OCI-LY7 (cell line): ENCODE measurements around the gene FAU.

Source experiments
- CTCF ChIP-seq: fragments of 200-600 bp; sonication (generic); conservative IDR thresholded peaks from 2 replicates; pipeline ENCODE4 v1.5.1; 2014; ENCODE audit warnings: mild to moderate bottlenecking, antibody characterized with exemption, low read length, moderate library complexity, mixed read lengths
- EZH2phosphoT487 ChIP-seq: fragments of 200-600 bp; sonication (generic); IDR thresholded peaks from 2 replicates; pipeline ENCODE4 v1.6.1; 2018; ENCODE audit warnings: low read depth, borderline replicate concordance, mild to moderate bottlenecking, mixed run types, antibody characterized with exemption, low read length, moderate library complexity, mixed read lengths

DNA sequence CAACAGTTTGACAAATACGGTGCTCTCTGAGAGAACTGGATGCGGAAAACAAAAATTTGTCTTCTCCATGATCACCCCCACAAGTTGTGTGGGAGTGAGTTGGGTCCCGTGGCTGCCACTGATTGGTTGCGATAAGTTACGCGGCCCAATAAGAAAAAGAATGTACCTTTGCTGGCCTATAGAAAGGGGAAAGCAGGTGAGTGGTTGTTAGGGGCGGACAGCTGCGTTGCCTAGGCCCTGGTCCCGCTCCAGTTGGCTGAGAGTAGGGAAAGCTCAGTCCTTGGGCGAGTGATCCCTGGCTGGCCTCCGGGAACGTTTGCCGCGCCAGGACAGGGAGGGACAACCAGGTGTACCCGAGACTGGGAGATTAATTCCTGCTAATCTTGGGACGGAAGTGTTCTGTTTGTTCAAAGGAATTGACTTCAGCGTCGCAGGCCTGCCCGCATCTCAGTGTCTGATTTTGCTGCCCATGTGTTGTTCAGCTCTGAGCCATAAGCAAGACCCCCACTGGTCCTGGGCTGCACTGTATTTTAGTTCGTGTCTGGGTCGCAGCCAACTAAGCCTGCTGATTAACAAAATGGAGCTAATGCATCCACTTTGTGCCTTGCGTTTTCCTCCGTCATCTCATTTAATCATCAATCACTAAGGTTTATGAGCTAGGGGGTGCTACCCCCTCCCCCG, 13.2 kb upstream of the FAU start:
- no peak for TF ChIP-seq CTCF
- TF ChIP-seq EZH2phosphoT487, result no peak
